ENCODE results near the gene MNT. TPM values are rescaled to one million over a fixed set of nuclear protein-coding genes. Genes with fewer than 3 reads are reported as not detected.

The MNT gene
- total and polyA plus RNA-seq, 2 of the 8 experiments (the other 6 are each of a cell fraction or from before 2014, with no cell fraction given) = 5.0 to 17.3 TPM

GRCh38 chr17:2370211-2370589 is 30.7 kb downstream of the MNT start:
- H2BK15ac ChIP-seq (ENCODE audit: low read length) = no peak overlapping the region; the same call in 1 of the 2 replicates
- no peak overlapping the region; a peak in 1 of 4 replicates for H3K4me2 ChIP-seq (ENCODE audit: insufficient read depth in 1 of 2, low read depth in 2 of 2, low read length in 2 of 2)
- H3K4me1 ChIP-seq (replicated peaks in 1 of 4; ENCODE audit: control insufficient read depth in 3 of 4, insufficient read depth in 4 of 4, low read length in 3 of 4) = peaks cover 0 to 12% (median 5%) of the 10 kb centered on the region in 4 experiments; a peak in 3 of 7 replicates
- H2BK12ac ChIP-seq (ENCODE audit: low read depth, low read length) = no peak overlapping the region
- peaks cover 2 to 3% of the 10 kb centered on the region in 2 experiments for H4K20me1 ChIP-seq (replicated peaks in 1 of 2; ENCODE audit: control insufficient read depth in 1 of 2, insufficient read depth in 2 of 2, low read length in 2 of 2)
- DNase-seq (ENCODE audit: low read depth in 1 of 2, low spot score in 2 of 2) = no peak
- FAIRE-seq = no peak
- H3K9me3 ChIP-seq (ENCODE audit: insufficient read depth in 2 of 2, low read depth in 1 of 2, low read length in 1 of 2) = no peaks in the 10 kb centered on the region
- peaks cover 0 to 9% (median 5%) of the 10 kb centered on the region in 4 experiments; a peak in 4 of 8 replicates for H3K36me3 ChIP-seq (ENCODE audit: control insufficient read depth in 2 of 4, insufficient read depth in 4 of 4, low read length in 3 of 4)
- H3K23me2 ChIP-seq (ENCODE audit: low read depth, low read length) = no peaks in the 10 kb centered on the region
- H3K27ac ChIP-seq (ENCODE audit: low read depth, low read length) = no peak overlapping the region
- H3K23ac ChIP-seq (ENCODE audit: insufficient read length) = no peak overlapping the region
- H2BK20ac ChIP-seq (ENCODE audit: low read length) = no peak overlapping the region
- H2AK5ac ChIP-seq (ENCODE audit: low read depth, low read length) = no peak overlapping the region
- H3K4me3 ChIP-seq (ENCODE audit: extremely low read depth in 1 of 4, insufficient read depth in 2 of 4, low read depth in 3 of 4, low read length in 4 of 4) = no peak overlapping the region
- no peak overlapping the region for H3K56ac ChIP-seq (replicated peaks; ENCODE audit: insufficient read length, low read depth, low read length)
- H2AFZ ChIP-seq (ENCODE audit: low read length) = no peak overlapping the region
- WGBS, 2 experiments (ENCODE audit: extremely low coverage in 1 of 2, insufficient coverage in 1 of 2, insufficient read length in 1 of 2, insufficient replicate concordance in 2 of 2, low coverage in 1 of 2, low lambda C conversion rate in 2 of 2, missing lambda C conversion rate in 1 of 2) = 73% methylated on average over 11 of the region's 11 CpGs; no CpG with 5 or more reads in 1 of the 2 experiments
- ChIA-PET CTCF (ENCODE audit: partially characterized antibody) (interaction anchor here (0.6 to 13.4 kb wide), 21 partner anchors 8 to 316 kb away, joined by 3 to 209 read pairs (median 4); partner anchors contain the start of gene TSR1), POLR2A (ENCODE audit: partially characterized antibody) (interaction anchor here (0.7 to 5.7 kb wide), 12 partner anchors 9 to 353 kb away, joined by 3 to 34 read pairs (median 4); partner anchors contain the start of genes SGSM2, SMG6, SRR and TSR1)
- H3K9ac ChIP-seq (replicated peaks in 1 of 4; ENCODE audit: extremely low read depth in 1 of 4, low read depth in 3 of 4, low read length in 3 of 4) = no peak overlapping the region; a peak in 1 of 7 replicates
- H3K14ac ChIP-seq (ENCODE audit: insufficient read length) = no peak overlapping the region
- peak overlapping the region; percentile 44; the same call in 1 of the 2 replicates for H2BK5ac ChIP-seq (ENCODE audit: low read depth, low read length)
- no peak overlapping the region for H4K5ac ChIP-seq (ENCODE audit: insufficient read length, low read depth, low read length)
- H3K79me1 ChIP-seq (ENCODE audit: low read depth, low read length) = no peaks in the 10 kb centered on the region
- H2BK120ac ChIP-seq (replicated peaks; ENCODE audit: low read depth, low read length) = no peak overlapping the region
- no peak overlapping the region for H4K91ac ChIP-seq (replicated peaks; ENCODE audit: insufficient read length, low read length)
- H3K79me2 ChIP-seq (ENCODE audit: control insufficient read depth in 1 of 2, insufficient read depth in 2 of 2, low read length in 2 of 2) = no peaks in the 10 kb centered on the region
- no peak overlapping the region for H3K18ac ChIP-seq (ENCODE audit: extremely low read depth, low read length)
- no peak overlapping the region for H3K4ac ChIP-seq (replicated peaks; ENCODE audit: insufficient read length, low read depth, low read length)
- H3K27me3 ChIP-seq (replicated peaks in 1 of 4; ENCODE audit: control insufficient read depth in 3 of 4, extremely low read depth in 1 of 4, insufficient read depth in 3 of 4, low read length in 3 of 4) = no peaks in the 10 kb centered on the region
- no peak overlapping the region for H4K8ac ChIP-seq (ENCODE audit: extremely low read depth, insufficient read depth, low read length)
- no peak for TF ChIP-seq EP300 (IDR thresholded peaks at IDR 0.05; ENCODE audit: borderline replicate concordance in 1 of 2, low read depth in 2 of 2, low read length in 2 of 2)
- no peak for TF ChIP-seq ZNF274 (IDR thresholded peaks at IDR 0.05; ENCODE audit: borderline replicate concordance, extremely low read depth, low read length)
- TF ChIP-seq RFX5 (IDR thresholded peaks at IDR 0.05; ENCODE audit: borderline replicate concordance, low read depth, low read length) = no peak
- no peak for TF ChIP-seq TAF7 (optimal IDR thresholded peaks at IDR 0.05; ENCODE audit: borderline replicate concordance, low read depth, low read length)
- no peak for TF ChIP-seq PHF8 (conservative IDR thresholded peaks at IDR 0.05; ENCODE audit: low read depth, low read length)
- no peak for TF ChIP-seq FOSL1 (IDR thresholded peaks at IDR 0.05; ENCODE audit: insufficient read depth, low read depth, low read length)
- no peak for TF ChIP-seq SIN3A (conservative IDR thresholded peaks at IDR 0.05 in 1 of 2, IDR thresholded peaks at IDR 0.05 in 1 of 2; ENCODE audit: low read depth in 1 of 2, low read length in 2 of 2)
- TF ChIP-seq BCL11A (IDR thresholded peaks at IDR 0.05; ENCODE audit: low read depth in 2 of 2, low read length in 2 of 2) = no peak
- no peak for TF ChIP-seq SP4 (IDR thresholded peaks at IDR 0.05; ENCODE audit: low read length)
- no peak for TF ChIP-seq BRCA1 (IDR thresholded peaks at IDR 0.05; ENCODE audit: low read depth, low read length)
- no peak for TF ChIP-seq GABPA (IDR thresholded peaks at IDR 0.05; ENCODE audit: borderline replicate concordance, insufficient read depth, low read length)
